D341Med (cell line): ENCODE results near the gene CDH23.
A peak's percentile ranks its signal among the peaks of the same experiment; 100 is the strongest.

Source experiments
- DNase-seq: peaks from one replicate; pipeline ENCODE4 v3.0.0; 2012; ENCODE audit warnings: low spot score

Gene CDH23

DNA sequence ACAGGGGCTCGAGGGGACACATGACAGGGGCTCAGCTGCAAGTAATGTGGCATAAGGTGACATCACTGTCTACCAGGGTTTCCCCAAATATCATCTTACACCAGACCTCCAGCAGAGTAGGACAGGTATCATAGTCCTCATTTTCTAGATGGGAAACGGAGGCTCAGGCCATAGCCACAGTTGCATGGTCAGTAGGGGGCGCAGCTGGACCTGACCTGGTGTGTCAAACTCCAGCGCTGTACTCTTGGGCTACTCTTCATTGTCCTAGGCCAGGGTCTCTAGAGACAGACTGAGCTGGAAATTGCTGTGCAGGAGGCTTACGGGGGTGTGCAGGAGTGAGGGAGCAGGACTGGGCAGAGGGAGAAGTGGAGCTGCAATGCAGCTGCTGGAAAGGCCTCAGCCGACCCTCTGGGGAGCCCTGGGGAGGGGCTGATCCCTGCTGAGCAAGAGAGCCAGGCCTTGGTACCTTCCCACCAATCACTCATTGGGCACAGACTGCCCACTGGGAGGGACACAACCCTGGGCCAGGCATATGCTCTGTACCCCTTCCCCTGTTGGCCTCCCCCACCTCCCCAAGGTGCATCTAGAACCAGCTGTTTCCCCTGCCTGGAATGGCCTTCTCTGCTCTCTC is 89.9 kb downstream of the CDH23 start:
- DNase-seq, result peak; percentile 46

- DNase-seq, result no peak
These were observed 91.0 kb downstream of the CDH23 start for GRCh38 chr10:71487726-71488125.

- no peak for DNase-seq
These were observed 92.4 kb downstream of the CDH23 start for GRCh38 chr10:71489077-71489476.

DNA sequence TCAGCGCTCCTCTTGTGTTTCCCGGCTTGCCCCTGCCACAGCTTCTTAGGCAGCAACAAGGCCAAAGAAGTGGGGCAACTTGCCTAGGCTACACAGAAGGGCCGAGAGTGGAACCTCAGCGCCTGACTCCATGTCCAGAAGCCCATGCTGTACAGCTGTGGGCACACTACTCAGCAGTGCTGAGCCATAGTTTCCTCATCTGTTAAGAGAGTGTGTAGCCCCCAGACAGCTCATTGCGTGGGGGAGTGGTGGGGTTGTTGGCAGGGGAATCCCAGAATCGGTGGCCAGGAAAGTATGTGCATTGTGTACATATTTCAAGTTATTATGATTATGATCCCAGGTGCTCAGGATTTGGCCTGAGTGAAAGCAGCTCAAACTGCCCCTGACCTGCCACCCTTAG is 96.2 kb downstream of the CDH23 start:
- DNase-seq, result no peak

GRCh38 chr10:71493741-71494140 is 97.0 kb downstream of the CDH23 start:
- DNase-seq, result no peak

- no peak for DNase-seq
These were observed 97.8 kb downstream of the CDH23 start for GRCh38 chr10:71494476-71494875.

- no peak for DNase-seq
These were observed 98.3 kb downstream of the CDH23 start for GRCh38 chr10:71494980-71495381.

DNA sequence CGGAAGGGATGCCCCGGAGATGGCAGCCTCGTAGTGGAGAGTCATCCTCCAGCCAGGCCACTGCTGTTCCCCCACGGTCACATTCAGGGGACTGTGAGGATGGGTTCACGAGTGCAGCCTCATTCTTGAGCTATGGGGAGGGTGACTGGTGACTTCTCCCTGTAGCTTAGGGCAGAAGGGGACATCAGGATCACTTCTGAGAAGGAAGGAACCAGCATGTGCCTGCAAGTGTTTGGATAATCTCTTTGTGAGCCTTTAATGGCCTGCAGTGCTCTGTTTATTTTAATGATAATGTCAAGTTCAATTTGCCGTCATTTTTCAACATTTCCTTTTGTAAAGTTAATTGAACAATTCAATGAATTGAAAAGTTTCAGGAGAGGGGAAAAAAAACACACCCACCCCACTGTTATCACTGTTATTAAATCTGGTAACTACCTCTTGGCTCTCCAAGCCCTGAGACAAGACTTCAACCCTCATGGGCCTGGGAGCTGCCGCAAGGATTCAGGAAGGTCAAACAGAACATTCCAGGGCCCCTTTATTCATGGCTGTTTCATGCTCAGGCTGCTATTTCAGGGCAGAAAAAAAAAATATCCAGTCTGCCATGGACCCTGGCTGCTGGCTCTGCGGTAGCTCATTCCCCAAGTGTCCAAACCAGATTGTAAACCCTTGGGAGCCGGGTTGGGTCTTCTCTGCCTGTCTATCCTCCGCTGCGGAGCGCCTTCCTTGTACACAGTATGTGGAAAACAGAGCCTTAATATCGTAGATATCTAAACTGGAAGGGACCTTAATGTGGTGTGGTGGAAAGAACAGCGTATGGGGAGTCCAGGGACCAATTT is 100.4 kb downstream of the CDH23 start:
- DNase-seq, result no peak

DNA sequence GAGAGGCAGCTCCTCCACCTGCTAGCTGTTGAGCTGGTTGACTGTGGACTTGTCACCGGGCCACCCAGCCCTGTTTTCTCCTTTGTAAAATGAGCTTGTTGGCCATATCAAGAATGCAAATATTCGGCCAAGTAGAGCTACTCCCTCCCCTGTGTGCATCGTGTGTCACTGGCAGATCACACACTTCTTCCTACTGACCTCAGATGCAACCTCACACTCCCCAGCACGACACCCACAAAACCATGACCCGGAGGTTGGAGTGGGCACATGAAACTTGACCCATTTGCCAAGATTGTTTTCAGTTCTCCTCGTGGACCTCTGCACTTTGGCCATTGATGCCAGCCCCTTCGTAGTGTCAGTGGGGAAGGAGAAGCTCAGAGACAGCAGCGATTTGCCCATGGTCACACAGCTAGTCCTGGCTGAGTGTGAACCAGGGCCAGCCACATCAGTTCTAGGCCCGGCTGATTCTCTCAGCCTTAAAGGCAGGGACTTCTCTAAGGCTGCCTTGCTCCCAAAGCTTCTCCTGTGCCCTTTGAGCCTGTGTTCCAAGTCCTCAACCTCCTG is 101.1 kb downstream of the CDH23 start:
- no peak for DNase-seq

- DNase-seq, result no peak
These were observed 104.7 kb downstream of the CDH23 start for GRCh38 chr10:71501402-71501801.

DNA sequence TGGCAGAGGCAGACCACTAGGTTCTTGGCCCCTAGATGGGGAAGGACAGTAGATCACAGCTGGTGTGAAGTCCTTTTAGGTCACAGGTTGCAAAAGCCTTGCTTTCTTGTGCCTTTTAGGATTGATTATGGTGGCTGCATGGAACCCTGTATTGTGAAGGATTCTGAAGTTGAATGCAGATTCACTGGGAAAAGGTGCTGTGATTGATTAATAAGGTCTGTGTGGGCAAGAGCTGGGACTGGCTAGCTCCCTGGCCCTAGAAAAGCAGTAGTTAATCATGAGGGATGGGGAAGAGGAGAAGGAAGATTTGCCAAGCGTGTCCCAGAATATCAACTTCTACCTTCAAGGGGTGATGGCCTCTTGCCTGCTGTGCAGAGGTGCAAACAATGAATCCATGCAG is 105.5 kb downstream of the CDH23 start:
- DNase-seq, result no peak

- no peak for DNase-seq
These were observed 106.1 kb downstream of the CDH23 start for GRCh38 chr10:71502851-71503250.

DNA sequence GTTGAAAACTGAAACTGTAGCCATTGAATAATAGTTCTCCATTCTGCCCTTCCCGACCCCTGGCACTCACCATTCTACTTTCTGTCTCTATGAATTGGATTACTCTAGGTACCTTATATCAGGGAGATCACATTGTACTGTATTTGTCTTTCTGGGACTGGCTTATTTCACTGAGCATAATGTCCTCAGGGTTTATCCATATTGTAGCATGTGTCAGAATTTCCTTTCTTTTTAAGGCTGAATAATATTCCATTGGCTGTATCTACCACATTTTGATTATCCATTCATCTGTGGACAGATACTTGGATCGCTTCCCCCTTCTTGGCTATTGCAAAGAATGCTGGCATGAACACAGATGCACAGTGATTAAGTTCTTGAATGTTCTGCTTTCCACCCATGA is 107.4 kb downstream of the CDH23 start:
- no peak for DNase-seq

DNA sequence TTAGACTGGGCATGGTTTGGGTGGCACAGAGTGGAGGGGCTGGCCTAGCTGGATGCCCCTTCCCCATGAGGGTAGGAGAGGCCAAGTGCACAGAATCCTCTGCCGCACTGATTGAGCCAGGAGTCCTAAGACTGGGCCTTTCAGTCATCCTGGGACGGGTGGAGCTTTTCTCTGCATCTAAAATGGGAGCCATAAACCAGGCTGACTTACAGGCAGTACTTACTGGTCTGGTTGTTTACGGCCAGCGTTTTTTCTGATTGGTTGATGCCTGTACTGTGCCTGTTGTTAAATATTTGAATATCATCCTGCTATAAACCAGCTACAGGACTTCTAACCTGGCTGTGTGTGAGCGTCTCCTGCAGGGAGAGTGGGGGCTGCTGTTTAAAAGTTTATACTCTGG is 107.8 kb downstream of the CDH23 start:
- no peak for DNase-seq

- DNase-seq, result no peak
These were observed 109.1 kb downstream of the CDH23 start for GRCh38 chr10:71505862-71506261.

DNA sequence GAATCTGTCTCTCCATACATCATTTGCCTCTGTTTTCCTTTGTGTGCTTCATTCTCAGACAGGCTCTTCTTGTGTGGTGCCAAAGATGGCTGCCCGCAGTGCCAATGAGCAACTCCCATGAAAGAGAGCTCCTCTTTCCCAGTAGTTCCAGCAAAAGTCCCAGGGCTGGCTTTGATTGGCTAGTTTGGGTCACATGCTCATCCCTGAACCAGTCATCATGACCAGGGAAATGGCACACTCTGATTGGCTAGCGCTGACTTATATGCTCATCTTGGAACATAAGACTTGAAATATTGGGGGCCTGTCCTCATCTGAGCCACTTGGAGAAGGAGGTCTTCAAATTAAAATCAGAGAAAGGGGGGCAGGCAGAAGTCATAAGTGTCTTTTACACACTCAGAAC is 112.7 kb downstream of the CDH23 start:
- no peak for DNase-seq

DNA sequence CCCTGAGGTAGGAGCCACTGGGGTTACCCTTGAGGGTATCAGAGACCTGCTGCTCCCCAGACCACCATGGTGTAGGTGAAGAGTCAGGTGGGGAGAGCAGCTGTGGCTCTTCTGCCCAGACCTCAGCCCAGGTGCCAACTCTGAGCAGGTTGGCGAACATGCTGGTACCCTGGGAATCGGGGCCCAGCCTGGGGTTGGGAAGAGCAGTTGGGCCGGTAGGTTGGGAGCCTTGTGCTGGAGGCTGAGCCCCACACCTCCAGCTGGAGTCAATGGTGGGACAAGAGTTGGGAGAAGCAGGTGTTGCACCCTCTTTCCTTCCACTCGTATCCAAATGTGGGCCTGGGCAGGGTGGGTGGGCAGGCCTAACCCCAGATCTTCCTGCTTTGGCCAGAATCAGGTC is 114.5 kb downstream of the CDH23 start:
- no peak for DNase-seq

- DNase-seq, result no peak
These were observed 115.6 kb downstream of the CDH23 start for GRCh38 chr10:71512312-71512711.

DNA sequence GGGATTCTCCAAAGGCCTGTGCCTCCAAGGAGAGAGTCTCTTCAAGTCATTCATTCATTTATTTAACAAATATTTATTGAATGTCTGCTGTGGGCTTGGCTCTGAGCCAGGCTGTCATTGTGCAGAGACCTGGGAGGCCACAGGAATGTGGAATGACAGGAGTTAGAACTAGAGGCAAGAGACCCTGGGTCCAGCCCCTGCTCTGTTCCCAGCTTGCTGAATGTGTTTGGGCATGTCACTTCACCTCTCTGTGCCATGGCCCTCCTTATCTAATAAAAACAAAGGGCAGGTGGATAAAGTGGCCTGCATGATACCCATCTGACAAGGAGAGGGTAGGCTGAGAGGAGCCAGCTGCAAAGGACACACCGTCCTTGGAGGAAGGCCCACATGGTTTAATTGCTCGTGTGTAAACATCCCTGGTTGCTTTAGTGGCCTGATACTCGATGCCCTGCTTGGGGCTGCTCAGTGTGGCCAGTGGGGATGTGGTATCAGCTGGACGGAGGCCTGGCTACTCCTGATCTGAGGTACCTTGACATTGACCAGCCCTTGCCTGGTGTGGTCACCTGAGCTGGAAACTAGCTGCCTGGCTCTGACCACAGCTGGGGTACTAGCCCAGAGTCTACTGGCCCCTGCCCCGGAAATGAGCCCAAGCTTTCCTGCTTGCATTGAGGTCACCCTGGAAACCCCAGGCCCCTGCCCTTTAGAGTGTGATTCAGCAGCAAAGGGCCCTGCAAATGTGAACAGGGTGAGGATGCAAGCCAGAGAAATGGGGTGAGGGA is 116.2 kb downstream of the CDH23 start:
- no peak for DNase-seq

DNA sequence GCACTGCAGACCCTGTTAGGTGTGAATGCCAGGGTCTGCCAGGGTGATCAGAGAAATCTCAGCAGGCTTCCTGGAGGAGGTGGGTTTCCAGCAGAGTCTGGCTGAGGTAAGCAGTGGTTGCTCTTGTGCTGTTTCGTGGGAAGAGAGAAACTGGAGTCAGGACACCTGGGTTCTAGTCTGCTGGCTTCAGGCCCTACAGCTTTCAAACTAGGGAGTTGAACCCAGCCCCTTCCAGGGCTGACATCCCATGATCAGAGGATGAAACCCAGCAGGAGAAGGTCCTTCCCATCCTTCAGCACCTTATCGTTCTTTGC is 116.8 kb downstream of the CDH23 start:
- no peak for DNase-seq

GRCh38 chr10:71513936-71514335 is 117.2 kb downstream of the CDH23 start:
- no peak for DNase-seq

DNA sequence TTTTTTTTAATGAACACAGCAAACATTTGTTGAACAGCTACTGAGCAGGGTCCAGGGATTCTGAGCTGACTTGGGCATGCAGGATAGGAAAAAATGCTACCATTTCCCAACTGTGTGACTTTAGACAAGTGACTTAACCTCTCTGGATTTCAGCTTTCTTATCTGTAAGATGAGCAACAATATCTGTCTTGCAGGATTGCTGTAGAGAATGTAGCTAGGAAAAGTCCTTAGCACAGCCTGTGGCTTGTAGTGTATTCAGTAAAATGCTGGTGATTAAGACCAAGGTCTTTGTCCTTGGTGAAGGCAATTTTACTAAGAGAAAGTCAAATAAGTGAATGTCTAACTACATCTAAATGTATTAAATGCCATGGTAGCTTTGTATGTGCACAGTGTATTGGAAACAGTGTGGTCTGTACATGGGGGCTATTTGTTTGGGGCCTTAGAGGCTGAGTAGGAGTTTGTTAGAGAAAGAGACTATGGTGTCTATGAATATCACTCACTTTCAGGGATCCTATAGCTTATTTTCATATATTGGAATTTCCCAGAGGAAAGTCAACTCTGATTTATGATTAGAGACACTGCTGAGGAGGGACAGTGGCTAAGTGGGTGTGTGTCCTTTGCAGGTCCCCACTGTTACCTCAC is 118.9 kb downstream of the CDH23 start:
- no peak for DNase-seq
